ENCODE measurements around the gene PRELP.

Gene PRELP

DNA sequence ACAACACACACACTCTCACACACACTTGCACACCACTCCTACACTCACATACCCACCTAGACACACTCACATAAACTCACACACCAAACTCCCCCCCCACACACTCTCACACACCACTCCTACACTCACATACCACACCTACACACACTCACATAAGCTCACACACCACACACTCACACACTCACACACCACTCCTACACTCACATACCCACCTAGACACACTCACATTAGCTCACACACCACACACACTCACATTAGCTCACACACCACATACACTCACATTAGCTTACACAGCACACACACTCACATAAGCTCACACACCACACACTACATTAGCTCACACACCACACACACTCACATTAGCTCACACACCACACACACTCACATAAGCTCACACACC lies 51.4 kb downstream of the PRELP start:
- DNase-seq: no peak

- DNase-seq: no peak
These were observed 52.5 kb downstream of the PRELP start for GRCh38 chr1:203528063-203528462.

- DNase-seq: peak in 1 of 2 donors; percentile 65
These were observed 53.6 kb downstream of the PRELP start for GRCh38 chr1:203528976-203529835.

DNA sequence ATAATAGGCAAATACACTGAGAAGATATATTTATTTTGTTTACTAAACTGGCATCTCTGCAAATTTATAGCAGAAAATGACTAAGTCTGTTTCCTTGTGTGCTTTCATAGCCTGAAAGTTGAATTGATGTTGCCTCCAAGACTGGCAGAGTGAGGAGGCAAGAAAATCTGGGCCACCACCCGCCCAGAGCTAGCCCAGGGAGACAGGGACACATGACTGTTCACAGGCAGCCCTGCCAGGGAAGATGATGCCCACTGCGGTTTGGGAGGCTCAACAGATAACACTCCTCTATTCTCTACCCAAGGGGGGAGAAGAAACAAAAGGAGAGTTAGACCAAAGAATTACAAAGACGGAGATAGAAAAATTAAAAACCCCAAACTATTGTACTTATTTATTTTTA lies 55.5 kb downstream of the PRELP start:
- DNase-seq: no peak

GRCh38 chr1:203534012-203534411 lies 58.4 kb downstream of the PRELP start:
- DNase-seq: no peak

DNA sequence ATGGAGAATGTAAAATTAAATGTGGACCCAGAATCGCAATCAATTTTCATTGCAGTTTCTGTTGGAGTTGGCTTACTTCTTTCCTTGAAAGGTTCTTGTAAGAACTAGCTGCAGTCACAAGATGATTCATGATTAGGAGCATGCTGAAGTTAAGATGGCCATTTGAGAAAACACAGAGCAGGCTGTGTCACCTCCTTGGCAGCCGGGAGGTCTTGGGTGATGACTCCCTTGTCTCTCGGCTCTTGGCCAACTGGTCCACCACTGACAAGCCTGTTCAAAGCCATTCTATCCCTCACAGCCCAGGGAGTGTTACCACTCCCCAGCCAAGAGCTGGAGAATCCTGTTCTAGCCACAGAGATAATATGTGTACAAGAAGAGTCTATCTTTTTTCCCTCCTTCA lies 58.9 kb downstream of the PRELP start:
- no peak for DNase-seq

DNA sequence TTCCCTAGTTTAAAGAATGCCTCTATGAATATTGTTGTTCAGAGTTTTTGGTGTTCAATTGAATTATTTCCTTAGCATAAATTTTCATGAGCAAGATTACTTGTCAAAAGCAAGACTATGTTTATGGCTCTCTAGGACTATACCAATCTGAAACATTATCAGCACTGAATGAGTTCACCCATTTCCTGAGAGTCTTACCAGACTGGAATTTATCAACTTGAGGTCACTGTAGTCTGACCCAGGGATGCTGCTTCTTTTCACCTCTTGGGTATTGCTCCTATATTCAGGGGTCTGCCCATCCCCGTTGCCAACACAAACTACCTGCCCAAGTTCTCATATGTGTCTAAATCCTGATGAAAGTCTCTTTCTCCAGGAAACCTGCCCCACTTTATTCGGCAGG lies 61.0 kb downstream of the PRELP start:
- DNase-seq: no peak

GRCh38 chr1:203536980-203537455 lies 61.4 kb downstream of the PRELP start:
- DNase-seq: no peak

DNA sequence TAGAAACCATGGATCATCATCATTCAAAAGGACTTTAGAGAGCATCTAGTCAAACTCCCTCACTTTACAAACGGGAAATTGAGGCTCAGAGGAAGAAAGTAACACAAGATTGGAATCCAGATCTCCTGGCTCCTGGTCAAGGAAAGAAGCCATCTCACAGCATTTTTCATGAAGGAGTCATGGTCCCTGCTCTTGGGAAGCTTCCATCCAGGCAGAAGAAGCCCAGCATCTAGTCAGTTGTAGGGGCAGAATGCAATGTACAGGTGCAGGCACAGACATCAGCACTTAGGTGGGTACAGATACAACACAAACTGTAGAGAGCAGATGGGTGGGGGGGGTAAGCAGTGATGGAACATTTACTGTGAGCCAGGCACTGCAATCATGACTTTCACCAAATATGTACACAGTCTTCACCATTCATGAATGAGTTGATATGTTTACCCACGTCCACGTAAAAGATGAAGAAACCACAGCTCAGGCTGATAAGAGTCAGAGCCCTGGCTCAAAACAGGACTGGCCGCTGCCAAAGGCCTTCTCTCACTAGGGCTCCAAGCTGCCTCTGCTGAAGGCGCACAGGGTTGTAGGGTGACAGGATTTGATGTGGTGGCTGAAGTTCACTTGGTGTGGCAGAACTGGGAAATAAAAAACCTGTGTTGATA lies 62.3 kb downstream of the PRELP start:
- DNase-seq: no peak

GRCh38 chr1:203538726-203539125 lies 63.1 kb downstream of the PRELP start:
- DNase-seq: no peak

DNA sequence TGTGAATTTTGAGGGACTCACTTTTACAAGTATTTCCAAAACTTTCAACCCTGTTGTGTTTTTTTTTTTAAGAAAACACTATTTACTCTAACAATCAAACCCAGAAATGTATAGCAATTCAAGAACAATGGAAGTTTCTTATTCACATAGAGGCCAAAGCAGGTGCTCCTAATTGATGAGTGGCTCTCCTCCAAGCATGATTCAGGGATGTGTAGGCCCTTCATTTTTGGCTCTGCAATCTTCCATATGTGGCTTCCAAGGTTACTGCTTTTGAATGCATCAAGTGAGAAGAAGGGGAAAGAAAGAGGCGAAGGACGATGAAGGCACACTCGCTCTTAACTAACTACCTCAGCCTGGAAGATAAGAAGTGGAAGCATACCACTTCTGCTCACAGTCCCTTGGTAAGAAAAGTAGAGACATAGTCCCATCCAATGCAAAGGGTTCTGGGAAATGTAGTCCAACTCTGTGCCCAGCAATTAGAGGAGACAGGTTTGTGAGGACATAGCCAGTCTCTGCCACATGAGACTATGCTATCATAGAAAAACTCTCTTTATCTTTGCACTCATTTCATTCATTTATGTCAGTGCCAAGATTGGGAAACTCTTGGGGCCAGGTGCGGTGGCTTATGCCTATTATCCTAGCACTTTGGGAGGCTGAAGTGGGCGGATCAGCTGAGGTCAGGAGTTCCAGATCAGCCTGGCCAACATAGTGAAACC lies 64.4 kb downstream of the PRELP start:
- DNase-seq: no peak
